Islet precursor cell (in vitro differentiated cells): ENCODE measurements around the gene NPAS3.

Source experiments
- DNase-seq: peaks from one replicate; pipeline ENCODE4 v3.0.0-alpha.2; 2018

Gene NPAS3

GRCh38 chr14:33812601-33813000 is 873.9 kb downstream of the NPAS3 start:
- no peak for DNase-seq

- no peak for DNase-seq
Observed at GRCh38 chr14:33814010-33814409, 875.3 kb downstream of the NPAS3 start.

- DNase-seq = no peak
Observed at GRCh38 chr14:33833706-33834465, 895.2 kb downstream of the NPAS3 start.

DNA sequence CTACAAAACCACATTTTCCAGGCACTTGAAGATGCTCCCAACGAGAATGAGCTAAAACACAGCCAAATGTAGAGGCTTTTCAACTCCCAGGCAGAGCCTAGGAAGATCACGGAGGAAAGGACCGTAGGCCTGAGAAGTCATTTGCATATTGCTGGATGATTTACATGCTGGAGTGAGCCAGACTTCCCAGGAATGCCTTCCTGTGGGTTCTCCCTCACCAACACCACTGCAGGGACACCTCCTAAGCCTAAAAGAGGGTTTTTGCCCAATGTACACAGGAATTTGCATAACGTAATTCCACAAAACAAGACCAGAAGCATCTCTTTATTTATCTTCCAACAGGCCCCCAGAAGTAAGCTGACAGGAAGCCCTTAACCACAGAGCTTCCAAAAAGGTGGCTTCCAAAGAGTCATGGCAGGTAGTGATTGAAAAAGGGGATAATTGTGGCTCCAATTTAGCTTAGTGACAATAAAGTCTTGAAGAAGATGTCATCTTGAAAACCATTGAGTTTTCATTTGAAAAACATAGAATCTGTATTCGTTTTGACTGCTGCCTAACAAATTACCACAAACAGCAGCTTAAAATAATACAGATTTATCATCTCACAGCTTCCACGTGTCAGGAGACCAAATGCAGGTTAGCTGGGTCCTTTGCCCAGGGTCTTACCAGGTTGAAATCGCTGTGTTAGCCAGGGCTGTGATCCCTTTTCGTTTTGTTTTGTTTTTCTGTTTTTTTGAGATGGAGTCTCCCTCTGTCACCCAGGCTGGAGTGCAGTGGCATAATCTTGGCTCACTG is 896.0 kb downstream of the NPAS3 start:
- DNase-seq = no peak

GRCh38 chr14:33835261-33835655 is 896.6 kb downstream of the NPAS3 start:
- DNase-seq = no peak

- DNase-seq = no peak
Observed at GRCh38 chr14:33835677-33836076, 897.0 kb downstream of the NPAS3 start.

DNA sequence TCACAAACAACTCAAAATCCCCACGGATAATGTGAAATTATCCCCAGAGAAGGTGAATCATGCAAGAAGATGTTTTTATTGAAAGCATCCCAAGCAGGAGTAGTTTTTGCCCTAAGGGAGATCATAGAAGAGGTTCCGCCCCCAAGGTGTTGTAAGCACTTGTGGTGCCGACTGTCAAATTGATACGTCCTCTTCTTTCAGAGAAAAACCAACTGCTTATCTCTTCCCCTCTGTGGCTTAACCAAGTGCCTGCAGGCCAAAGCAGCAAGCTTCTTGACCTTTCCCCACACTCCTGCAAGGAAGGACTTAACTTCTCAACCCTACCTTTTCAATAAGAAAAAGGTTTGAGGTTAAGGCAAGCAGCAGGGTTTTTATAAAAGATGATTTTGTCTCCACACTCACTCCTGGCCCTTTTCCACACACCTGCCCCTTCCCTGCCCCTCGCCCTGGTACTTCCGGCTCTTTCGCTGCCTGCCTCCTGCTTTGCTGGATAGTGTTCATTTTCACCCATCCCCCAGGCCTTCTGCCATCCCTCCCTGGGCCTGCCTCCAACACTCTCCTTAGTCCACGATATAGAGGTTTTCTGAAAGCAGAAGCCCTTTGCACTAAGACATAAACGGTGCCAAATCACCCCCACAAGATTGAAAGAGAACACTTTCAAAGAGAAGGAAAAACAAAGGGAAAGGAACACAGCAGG is 897.7 kb downstream of the NPAS3 start:
- no peak for DNase-seq

GRCh38 chr14:33836900-33837577 is 898.4 kb downstream of the NPAS3 start:
- no peak for DNase-seq

GRCh38 chr14:33837943-33838683 is 899.4 kb downstream of the NPAS3 start:
- DNase-seq = no peak

DNA sequence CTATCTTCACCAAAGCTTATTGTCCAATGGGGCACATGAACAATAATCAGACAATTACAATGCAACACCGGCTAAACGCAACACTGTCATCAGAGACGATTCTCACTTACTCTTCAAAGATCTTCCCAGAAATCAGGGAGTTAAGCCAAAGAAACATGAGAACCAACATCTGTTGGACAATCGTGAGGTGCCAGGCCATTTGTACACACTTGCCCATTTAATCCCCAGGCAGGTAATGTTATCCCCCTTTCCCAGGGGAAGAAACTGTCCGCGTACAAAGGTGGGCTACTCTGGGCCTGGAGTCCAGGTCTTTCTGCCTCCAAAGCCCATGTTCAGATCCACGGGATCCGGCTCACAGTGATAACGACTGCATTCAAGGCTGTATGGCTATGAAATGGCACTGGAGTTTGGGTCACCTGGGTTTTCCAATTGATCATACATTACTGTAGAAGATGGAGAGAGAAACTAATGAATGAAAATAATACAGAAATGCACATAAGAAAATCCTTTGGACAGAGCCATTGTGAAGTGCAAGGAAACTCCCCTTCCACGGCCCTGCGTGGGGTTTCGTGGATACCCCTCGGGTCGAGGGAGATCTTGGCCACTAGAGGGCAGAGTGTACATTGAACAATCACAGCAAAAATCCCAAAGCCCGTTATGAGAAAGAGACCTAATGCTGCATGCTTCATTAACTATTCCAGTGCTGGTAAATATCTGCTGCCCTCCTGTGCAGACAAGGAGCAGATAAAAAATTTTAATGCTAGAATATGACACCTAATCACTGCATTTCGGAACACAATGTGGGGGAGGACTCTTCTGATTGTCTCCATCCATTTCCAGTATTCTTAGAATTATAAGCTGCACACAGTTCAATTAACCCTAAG is 900.8 kb downstream of the NPAS3 start:
- no peak for DNase-seq

DNA sequence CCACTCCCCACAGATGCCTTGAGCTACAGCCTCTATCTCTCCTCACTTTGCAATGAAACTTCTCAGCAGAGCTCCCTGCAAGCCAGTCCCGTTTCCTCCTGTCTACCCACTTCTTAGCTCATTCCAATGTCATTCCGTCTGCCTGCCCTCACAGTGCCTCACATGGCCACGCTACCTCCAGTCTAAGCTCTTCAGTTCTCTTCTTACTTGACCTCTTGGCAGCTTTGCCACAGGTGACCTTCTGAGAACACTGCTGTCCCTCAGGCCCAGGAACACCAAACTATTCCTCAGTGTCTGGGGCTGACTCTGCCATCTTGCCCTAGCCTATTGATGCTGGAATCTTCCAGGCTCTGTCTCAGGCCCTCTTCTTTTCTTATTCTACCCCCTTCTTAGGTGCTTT is 902.1 kb downstream of the NPAS3 start:
- DNase-seq = no peak

DNA sequence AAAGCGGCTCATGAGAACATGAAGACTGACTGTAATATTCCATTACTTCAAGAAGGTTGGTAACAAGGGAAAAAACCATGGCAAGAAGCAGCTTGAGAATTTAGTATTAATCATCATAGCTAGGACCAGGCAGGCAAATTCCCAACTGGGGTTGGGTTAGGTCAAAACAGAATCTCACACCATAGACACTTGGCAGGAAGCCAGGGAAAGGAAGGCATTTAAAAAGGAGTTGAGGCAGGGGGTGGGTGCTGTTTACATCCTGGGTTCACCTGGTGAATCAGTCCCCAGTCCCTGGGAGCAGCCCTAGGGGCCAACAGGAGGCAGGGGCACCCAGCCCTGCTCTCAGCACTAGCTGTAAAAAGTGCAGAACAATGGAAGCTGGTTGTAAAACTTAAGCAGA is 903.6 kb downstream of the NPAS3 start:
- DNase-seq = no peak

DNA sequence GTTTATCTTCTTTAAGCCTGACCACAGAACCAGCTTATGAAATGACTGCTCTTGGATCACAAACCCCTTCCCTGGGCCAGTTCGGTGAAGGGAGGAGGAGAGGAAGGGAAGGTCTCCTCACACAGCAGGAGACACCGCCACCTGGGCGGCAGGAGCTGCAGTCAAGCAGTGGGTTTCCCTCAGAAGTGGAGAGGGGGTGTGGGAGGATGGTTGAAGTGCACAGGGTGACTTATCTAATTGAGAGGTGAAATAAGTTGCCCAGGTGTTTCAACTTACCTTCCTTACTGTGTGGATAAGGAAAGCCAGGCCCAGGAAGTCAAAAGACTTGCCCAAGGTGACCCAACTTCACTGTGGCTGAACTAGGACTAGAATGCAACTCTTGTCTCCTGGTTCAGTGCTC is 905.4 kb downstream of the NPAS3 start:
- no peak for DNase-seq

DNA sequence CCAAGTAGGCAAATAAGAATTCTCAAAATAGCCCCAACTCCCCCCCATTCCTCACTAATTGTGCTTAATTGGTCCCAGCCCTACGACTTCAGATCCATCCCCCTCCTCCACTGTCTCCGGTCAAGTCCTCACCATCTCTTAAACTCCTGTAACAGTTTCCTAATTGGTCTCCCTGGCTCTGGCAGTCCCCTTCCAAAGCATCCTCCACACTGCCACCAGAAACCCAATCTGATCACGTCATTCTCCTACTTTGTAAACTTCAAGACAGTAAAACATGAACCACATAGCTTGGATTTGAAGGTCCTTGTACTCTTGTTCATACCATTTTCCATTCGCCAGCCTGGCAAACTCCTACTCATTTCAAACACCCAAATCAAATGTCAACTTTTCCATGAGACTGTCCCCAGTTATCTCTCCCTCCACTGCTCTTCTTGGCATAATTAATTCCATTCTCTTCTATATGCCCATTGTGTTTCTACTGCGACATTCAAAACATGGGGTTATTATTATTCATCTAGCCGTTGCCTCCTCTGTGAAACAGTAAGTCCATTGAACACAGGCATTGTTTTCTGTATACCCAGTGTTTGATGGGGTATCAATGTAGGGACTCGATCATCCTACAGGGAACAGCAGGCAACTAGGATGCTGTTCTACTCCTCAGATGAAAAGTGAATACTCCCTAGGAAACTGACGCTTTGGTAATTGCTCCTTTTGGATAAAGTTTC is 907.6 kb downstream of the NPAS3 start:
- no peak for DNase-seq

DNA sequence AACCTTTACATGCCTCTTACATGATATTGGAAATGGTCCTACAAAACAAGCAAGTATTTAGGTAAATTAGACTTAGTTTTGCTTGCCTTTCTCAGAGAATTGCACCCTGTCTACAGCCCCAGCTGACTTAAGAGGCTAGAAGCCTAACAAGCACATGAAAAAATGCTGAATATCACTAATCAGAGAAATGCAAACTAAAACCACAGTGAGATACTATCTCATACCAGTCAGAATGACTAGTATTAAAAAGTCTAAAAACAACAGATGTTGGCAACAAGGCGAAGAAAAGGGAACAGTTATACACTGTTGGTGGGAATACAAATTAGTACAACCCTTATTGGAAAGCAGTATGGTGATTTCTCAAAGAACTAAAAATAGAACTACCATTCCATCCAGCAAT is 908.4 kb downstream of the NPAS3 start:
- DNase-seq = no peak

DNA sequence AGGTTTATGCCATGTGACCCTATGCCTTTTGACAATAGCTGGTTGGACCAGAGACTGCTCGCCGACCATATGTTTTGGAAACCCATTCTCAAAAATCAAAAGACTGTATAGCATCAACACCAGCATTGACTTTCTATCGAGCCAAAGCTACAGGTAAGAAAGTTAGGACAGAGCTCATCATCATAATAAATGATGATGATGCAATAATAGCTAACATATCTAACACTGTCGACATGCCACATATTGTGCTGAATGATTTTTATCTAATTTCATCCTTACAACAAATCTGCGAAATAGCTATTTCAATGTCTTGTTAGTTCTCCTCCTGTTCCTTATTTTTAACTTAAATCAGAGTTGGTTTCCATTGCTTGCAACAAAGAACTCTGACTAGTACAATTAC is 909.3 kb downstream of the NPAS3 start:
- DNase-seq = no peak

DNA sequence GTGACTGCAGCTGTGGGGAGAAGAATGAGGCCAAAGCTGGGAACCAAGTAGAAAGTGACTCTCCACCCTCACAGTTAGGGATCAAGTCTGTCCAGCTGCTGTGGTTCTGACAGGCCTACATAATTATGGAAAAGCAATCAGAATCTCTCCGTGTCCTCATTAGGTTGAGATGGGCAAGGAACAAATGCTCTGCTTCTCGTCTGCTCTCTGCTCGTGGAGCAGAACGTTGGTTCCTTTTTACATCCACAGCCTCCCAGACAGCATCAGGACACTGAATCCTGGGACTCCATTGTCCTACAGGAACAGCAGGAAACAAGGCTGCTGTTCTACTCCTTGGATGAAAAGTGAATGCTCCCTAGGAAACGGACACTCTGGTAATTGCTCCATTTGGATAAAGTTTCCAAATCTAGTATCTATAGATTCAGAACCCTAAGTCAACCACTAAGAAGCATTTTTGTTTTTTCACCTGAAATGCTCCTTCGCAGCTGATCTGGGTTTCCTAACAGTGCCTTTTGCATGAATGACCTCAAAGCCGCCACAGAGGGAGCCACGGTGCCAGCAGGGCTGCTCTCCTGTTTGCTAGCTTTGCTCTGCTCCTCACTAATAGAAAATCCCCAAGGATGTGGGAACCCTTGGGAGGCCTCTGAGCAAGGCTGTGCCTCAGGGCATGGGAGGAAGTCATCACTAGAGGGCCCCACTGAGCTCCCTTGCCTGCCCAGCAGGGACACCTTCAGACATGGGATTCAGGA is 910.2 kb downstream of the NPAS3 start:
- DNase-seq = peak; percentile 97

DNA sequence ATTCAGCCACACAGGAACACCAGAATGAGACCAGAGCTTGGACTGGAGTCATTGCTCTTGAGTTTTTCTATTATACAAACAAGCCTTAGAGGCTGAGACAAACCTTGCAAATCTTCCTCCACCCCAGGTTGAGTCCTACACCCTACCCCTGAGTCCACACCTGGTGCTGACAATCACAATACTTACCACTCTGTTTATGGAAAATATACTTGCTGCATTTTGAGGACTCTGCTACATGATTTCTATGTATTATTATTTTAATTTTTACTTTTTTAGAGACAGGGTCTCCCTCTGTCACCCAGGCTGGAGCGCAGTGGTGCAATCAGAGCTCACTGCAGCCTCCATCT is 910.7 kb downstream of the NPAS3 start:
- no peak for DNase-seq

DNA sequence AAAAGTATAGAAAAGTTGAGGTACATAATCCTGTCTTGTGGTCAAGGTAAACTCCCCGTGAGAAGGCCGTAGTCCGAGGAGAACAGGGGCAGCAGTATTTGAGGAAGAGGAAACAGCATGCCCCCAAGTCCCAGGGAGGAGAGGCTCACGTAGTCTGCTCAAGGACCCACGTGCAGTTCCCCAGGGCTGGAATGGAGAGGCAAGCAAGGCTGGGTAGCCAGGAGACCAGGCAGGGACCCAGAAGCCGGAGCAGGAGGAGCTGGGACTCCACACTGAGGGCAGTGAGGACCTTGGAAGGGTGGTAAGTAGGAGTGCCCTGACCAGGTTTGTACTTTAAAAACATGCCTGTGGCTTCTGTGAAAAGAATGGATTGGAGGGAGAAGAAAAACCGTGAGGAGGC is 912.1 kb downstream of the NPAS3 start:
- no peak for DNase-seq

- no peak for DNase-seq
Observed at GRCh38 chr14:33851366-33851765, 912.7 kb downstream of the NPAS3 start.
